ENCODE results near the gene KCNN3.

Gene KCNN3

DNA sequence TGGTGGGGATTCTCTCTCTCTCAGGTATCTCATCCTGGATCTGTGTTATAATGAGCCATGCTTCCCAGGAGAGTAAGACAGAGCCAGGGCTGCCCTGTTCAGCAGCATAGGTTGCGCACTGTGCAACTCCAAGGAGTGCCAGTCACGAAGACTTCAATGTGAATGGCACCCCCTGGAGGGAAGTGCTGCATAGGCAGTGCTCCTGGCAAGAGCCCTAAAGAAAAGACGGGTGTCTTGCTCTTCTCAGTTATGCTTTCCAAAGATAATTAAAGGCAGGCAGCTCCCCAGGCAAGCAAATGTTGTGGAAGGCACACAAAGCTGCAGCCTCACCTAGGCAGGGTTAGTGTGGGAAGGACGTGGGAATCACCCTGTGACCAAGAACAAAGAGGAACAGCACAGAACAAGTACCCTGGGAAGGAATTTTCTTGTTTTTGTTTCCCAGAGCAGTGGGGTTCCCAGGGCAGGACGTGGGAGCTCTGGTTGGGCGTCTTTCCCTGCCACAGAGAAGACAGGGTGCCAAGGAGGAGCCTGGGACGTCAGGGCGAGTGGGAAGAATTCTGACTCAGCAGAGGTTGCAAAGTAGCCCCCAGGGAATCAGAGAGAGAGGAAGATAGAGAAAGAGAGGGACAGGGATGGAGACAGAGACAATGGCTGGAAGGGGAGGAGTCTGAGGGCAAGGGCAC is 120.9 kb downstream of the KCNN3 start:
- Histone ChIP-seq H3K4me3 (ENCODE audit: low read depth, low read length) (no peak overlapping the region), H3K27ac (ENCODE audit: extremely low read depth, low read depth, low read length) (no peak overlapping the region), H3K4me1 (ENCODE audit: control insufficient read depth, insufficient read depth, low read length) (no peaks in the 10 kb centered on the region), H3K9me3 (ENCODE audit: control insufficient read depth, insufficient read depth, low read depth, low read length) (no peaks in the 10 kb centered on the region), H3K36me3 (ENCODE audit: control insufficient read depth in 2 of 2, insufficient read depth in 1 of 2, low read length in 2 of 2) (no peaks in the 10 kb centered on the region)
- ChIA-PET POLR2A (no interaction called here), CTCF (interaction anchor here (0.6 to 1.0 kb wide), 4 partner anchors 11 to 307 kb away, joined by 3 to 6 read pairs (median 4); no protein-coding TSS in a partner anchor)
- TF ChIP-seq ZNF473 (tag by site-specific recombination; IDR thresholded peaks at IDR 0.05), result no peak
- TF ChIP-seq EGR2 (tag by site-specific recombination; IDR thresholded peaks at IDR 0.05; ENCODE audit: low read depth), result peak; percentile 73; the same call in 1 of the 2 replicates

DNA sequence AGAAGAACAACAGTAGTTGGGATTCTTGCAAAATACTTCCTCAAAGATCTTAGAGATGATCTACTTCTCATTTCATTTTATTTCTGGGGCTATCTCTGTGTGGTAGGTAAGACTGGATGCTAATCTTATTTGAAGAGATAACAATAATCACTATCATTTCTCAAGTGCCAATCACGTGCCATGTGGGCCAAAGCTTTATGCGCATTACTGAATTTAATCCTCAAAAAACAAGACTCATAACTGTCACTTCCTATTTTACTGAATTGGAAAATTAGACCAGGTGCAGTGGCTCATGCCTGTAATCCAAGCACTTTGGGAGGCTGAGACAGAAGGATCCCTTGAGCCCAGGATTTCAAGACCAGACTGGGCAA is 121.7 kb downstream of the KCNN3 start:
- POLR2A ChIA-PET, result no interaction called here
- H3K36me3 ChIP-seq (ENCODE audit: control insufficient read depth in 2 of 2, insufficient read depth in 1 of 2, low read length in 2 of 2), result no peaks in the 10 kb centered on the region
- no peaks in the 10 kb centered on the region for H3K9me3 ChIP-seq (ENCODE audit: control insufficient read depth, insufficient read depth, low read depth, low read length)
- TF ChIP-seq BCL6B (tag by site-specific recombination; IDR thresholded peaks at IDR 0.05) (no peak), IKZF3 (tag by site-specific recombination; IDR thresholded peaks at IDR 0.05) (no peak), SP2 (tag by site-specific recombination; IDR thresholded peaks at IDR 0.05) (no peak), ZNF391 (tag by site-specific recombination; IDR thresholded peaks at IDR 0.05; ENCODE audit: borderline replicate concordance, low read depth) (no peak), ZNF48 (tag by site-specific recombination; IDR thresholded peaks at IDR 0.05) (no peak), ZEB2 (tag by site-specific recombination; IDR thresholded peaks at IDR 0.05) (no peak), ZNF114 (tag by site-specific recombination; IDR thresholded peaks at IDR 0.05) (no peak), ZNF530 (tag by site-specific recombination; IDR thresholded peaks at IDR 0.05; ENCODE audit: low read depth) (no peak)
- no peak overlapping the region for H3K27ac ChIP-seq (ENCODE audit: extremely low read depth, low read depth, low read length)
- CTCF ChIA-PET, result interaction anchor here (0.6 to 1.1 kb wide), 4 partner anchors 12 to 307 kb away, joined by 3 to 4 read pairs (median 4); no protein-coding TSS in a partner anchor
- H3K4me1 ChIP-seq (ENCODE audit: control insufficient read depth, insufficient read depth, low read length), result no peaks in the 10 kb centered on the region
- no peak overlapping the region for H3K4me3 ChIP-seq (ENCODE audit: low read depth, low read length)

GRCh38 chr1:154747740-154748404 is 122.2 kb downstream of the KCNN3 start:
- H3K27ac ChIP-seq (ENCODE audit: extremely low read depth, low read depth, low read length), result no peak overlapping the region
- no peak for TF ChIP-seq PBX3 (CRISPR knock-in tag; IDR thresholded peaks at IDR 0.05)
- peak; percentile 35 for TF ChIP-seq ZIC2 (tag by site-specific recombination; IDR thresholded peaks at IDR 0.05)
- TF ChIP-seq ZNF24 (tag by site-specific recombination; IDR thresholded peaks at IDR 0.05), result no peak
- TF ChIP-seq BCL11B (tag by site-specific recombination; IDR thresholded peaks at IDR 0.05; ENCODE audit: low read depth), result no peak
- TF ChIP-seq ZNF335 (tag by site-specific recombination; conservative IDR thresholded peaks at IDR 0.05), result no peak
- no peak for TF ChIP-seq ZXDB (tag by site-specific recombination; IDR thresholded peaks at IDR 0.05)
- no peak for TF ChIP-seq ZNF214 (tag by site-specific recombination; IDR thresholded peaks at IDR 0.05; ENCODE audit: borderline replicate concordance)
- ChIA-PET POLR2A (no interaction called here), CTCF (interaction anchor here (0.6 to 1.1 kb wide), 4 partner anchors 13 to 307 kb away, joined by 3 to 4 read pairs (median 4); no protein-coding TSS in a partner anchor)
- no peak overlapping the region for H3K4me3 ChIP-seq (ENCODE audit: low read depth, low read length)
- no peaks in the 10 kb centered on the region for H3K36me3 ChIP-seq (ENCODE audit: control insufficient read depth in 2 of 2, insufficient read depth in 1 of 2, low read length in 2 of 2)
- H3K9me3 ChIP-seq (ENCODE audit: control insufficient read depth, insufficient read depth, low read depth, low read length), result no peaks in the 10 kb centered on the region
- no peaks in the 10 kb centered on the region for H3K4me1 ChIP-seq (ENCODE audit: control insufficient read depth, insufficient read depth, low read length)
